WTC11 (cell line): ENCODE measurements around the gene FADS6. TPM values are rescaled to one million over a fixed set of nuclear protein-coding genes. Genes with fewer than 3 reads are reported as not detected.

Experiments
- ATAC-seq: fragments of 200-7000 bp; cut with Tn5 transposase; 2 replicates; pipeline ENCODE4 v1.10.0; 2021; ENCODE audit warnings: mild to moderate bottlenecking, moderate library complexity
- CTCF ChIA-PET: fragments of 300-600 bp; sonication (Branson Sonifier 250); formaldehyde crosslinking; loops from one replicate; lab custom pipeline; 2021; ENCODE audit warnings: antibody characterized with exemption; lab: Charles Lee
- POLR2A ChIA-PET: fragments of 350-600 bp; sonication (Branson Sonifier 250); formaldehyde crosslinking; loops from one replicate; lab custom pipeline; 2021; ENCODE audit warnings: antibody characterized with exemption; lab: Charles Lee
- DNase-seq: peaks from one replicate; pipeline ENCODE4 v3.0.0; 2021; ENCODE audit warnings: low spot score
- H3K27ac Mint-ChIP-seq: 2 replicates; pipeline ENCODE4 v1.8.0; 2021; ENCODE audit warnings: mixed read lengths
- H3K27me3 Mint-ChIP-seq: 2 replicates; pipeline ENCODE4 v1.8.0; 2021; ENCODE audit warnings: low read depth, mild to moderate bottlenecking, moderate library complexity, mixed read lengths
- H3K36me3 Mint-ChIP-seq: 2 replicates; pipeline ENCODE4 v1.8.0; 2021; ENCODE audit warnings: mixed read lengths
- H3K4me1 Mint-ChIP-seq: 2 replicates; pipeline ENCODE4 v1.8.0; 2022; ENCODE audit warnings: mixed read lengths
- H3K4me3 Mint-ChIP-seq: 2 replicates; pipeline ENCODE4 v1.8.0; 2021; ENCODE audit warnings: mild to moderate bottlenecking, moderate library complexity, mixed read lengths
- H3K9me3 Mint-ChIP-seq: 2 replicates; pipeline ENCODE4 v1.8.0; 2021; ENCODE audit warnings: mixed read lengths
- CREM ChIP-seq: sonication (generic); formaldehyde crosslinking; IDR thresholded peaks from 2 replicates; pipeline ENCODE4 v1.8.1; 2022; ENCODE audit warnings: mild to moderate bottlenecking, missing genetic modification reagents, moderate library complexity
- CTCF ChIP-seq: fragments of 200-600 bp; IDR thresholded peaks from 2 replicates; pipeline ENCODE4 v1.8.0; 2022; ENCODE audit warnings: antibody characterized with exemption
- ERG ChIP-seq: fragments of 250-450 bp; sonication (Bioruptor Pico); IDR thresholded peaks from 2 replicates; pipeline ENCODE4 v1.8.0; 2021; ENCODE audit warnings: mild to moderate bottlenecking
- FOXP4 ChIP-seq: sonication (generic); formaldehyde crosslinking; IDR thresholded peaks from 2 replicates; pipeline ENCODE4 v1.8.0; 2022; ENCODE audit warnings: mild to moderate bottlenecking, missing genetic modification reagents
- HMGA2 ChIP-seq: fragments of 250-450 bp; sonication (Bioruptor Pico); IDR thresholded peaks from 2 replicates; pipeline ENCODE4 v1.4.0; 2021; ENCODE audit warnings: mild to moderate bottlenecking, moderate library complexity
- JAZF1 ChIP-seq: fragments of 250-450 bp; sonication (Bioruptor Pico); IDR thresholded peaks from 2 replicates; pipeline ENCODE4 v1.9.0; 2021; ENCODE audit warnings: moderate library complexity, mild to moderate bottlenecking, inconsistent platforms
- MAX ChIP-seq: sonication (generic); formaldehyde crosslinking; IDR thresholded peaks from 2 replicates; pipeline ENCODE4 v1.8.0; 2022; ENCODE audit warnings: mild to moderate bottlenecking, missing genetic modification reagents
- NFE2L1 ChIP-seq: sonication (generic); formaldehyde crosslinking; IDR thresholded peaks from 2 replicates; pipeline ENCODE4 v1.8.1; 2023; ENCODE audit warnings: missing genetic modification reagents
- RELA ChIP-seq: sonication (generic); formaldehyde crosslinking; IDR thresholded peaks from 2 replicates; pipeline ENCODE4 v1.8.1; 2022; ENCODE audit warnings: missing genetic modification reagents, mild to moderate bottlenecking, borderline replicate concordance
- STAT6 ChIP-seq: sonication (generic); formaldehyde crosslinking; conservative IDR thresholded peaks from 2 replicates; pipeline ENCODE4 v1.8.1; 2023; ENCODE audit warnings: mild to moderate bottlenecking, low read depth, missing genetic modification reagents, moderate library complexity
- ZBTB21 ChIP-seq: sonication (generic); formaldehyde crosslinking; IDR thresholded peaks from 2 replicates; pipeline ENCODE4 v1.8.1; 2023; ENCODE audit warnings: mild to moderate bottlenecking, missing genetic modification reagents, borderline replicate concordance
- ZMAT4 ChIP-seq: fragments of 250-450 bp; sonication (Bioruptor Pico); IDR thresholded peaks from 2 replicates; pipeline ENCODE4 v1.9.0; 2021; ENCODE audit warnings: mild to moderate bottlenecking
- ZNF121 ChIP-seq: sonication (generic); formaldehyde crosslinking; IDR thresholded peaks from 2 replicates; pipeline ENCODE4 v1.8.0; 2023; ENCODE audit warnings: missing genetic modification reagents
- ZNF232 ChIP-seq: sonication (generic); formaldehyde crosslinking; IDR thresholded peaks from 2 replicates; pipeline ENCODE4 v1.8.0; 2022; ENCODE audit warnings: mild to moderate bottlenecking, missing genetic modification reagents
- total RNA-seq: library from RNA; stranded (reverse); gene quantifications from 3 replicates; pipeline ENCODE4 v1.2.3, GENCODE V29; 2021

FADS6 gene
- total RNA-seq, 1 experiment from 2014 or later = 1.2 TPM

- Mint-ChIP-seq H3K4me1 (0 out of 2 replicates have a peak, but pooled peaks cover 5% of the 10 kb centered on the region), H3K27ac (no peak overlapping the region), H3K4me3 (no peak overlapping the region), H3K27me3 (peaks cover 82% of the 10 kb centered on the region), H3K36me3 (no peaks in the 10 kb centered on the region), H3K9me3 (no peaks in the 10 kb centered on the region)
- CTCF ChIA-PET = interaction anchor here (1.7 to 12.3 kb wide), 2 partner anchors 15 to 56 kb away, joined by 4 to 347 read pairs; partner anchors contain the start of gene GRIN2C
- TF ChIP-seq CREM (CRISPR knock-in tag) = no peak
- TF ChIP-seq STAT6 (CRISPR knock-in tag) = no peak
- TF ChIP-seq ZMAT4 = no peak
- no peak for TF ChIP-seq HMGA2
- TF ChIP-seq JAZF1 (CRISPR knock-in tag) = no peak
- no peak for TF ChIP-seq ZBTB21 (CRISPR knock-in tag)
- no peak for TF ChIP-seq CTCF
- no peak for TF ChIP-seq NFE2L1
- TF ChIP-seq RELA = no peak
- no peak for TF ChIP-seq ERG (CRISPR knock-in tag)
- TF ChIP-seq ZNF232 (CRISPR knock-in tag) = no peak
- no peak for DNase-seq
- no peak for ATAC-seq
- POLR2A ChIA-PET = no interaction called here
Measured at GRCh38 chr17:74846621-74847020, 46.8 kb downstream of the FADS6 start.

GRCh38 chr17:74843352-74843627 is 50.1 kb downstream of the FADS6 start:
- no peaks in the 10 kb centered on the region for H3K9me3 Mint-ChIP-seq
- peak overlapping the region; percentile 42 for H3K4me3 Mint-ChIP-seq
- no peak overlapping the region for H3K27ac Mint-ChIP-seq
- POLR2A ChIA-PET = interaction anchor here (0.9 to 1.7 kb wide), 4 partner anchors 9 to 30 kb away, joined by 3 to 9 read pairs (median 4); partner anchors contain the start of gene FDXR
- ATAC-seq (no peak; the same call in 1 of the 2 replicates), DNase-seq (no peak)
- peaks cover 56% of the 10 kb centered on the region for H3K27me3 Mint-ChIP-seq
- CTCF ChIA-PET = interaction anchor here (0.5 to 12.3 kb wide), 37 partner anchors 9 to 1808 kb away, joined by 3 to 347 read pairs (median 5); partner anchors contain the start of genes FDXR, GGA3, GRIN2C and MRPL58
- peaks cover 21% of the 10 kb centered on the region for H3K4me1 Mint-ChIP-seq
- no peak for TF ChIP-seq ZNF121 (CRISPR knock-in tag)
- H3K36me3 Mint-ChIP-seq = no peaks in the 10 kb centered on the region

- Mint-ChIP-seq H3K4me3 (peak overlapping the region; percentile 22; the same call in 1 of the 2 replicates), H3K4me1 (peaks cover 21% of the 10 kb centered on the region), H3K9me3 (no peaks in the 10 kb centered on the region), H3K36me3 (no peaks in the 10 kb centered on the region), H3K27ac (no peak overlapping the region), H3K27me3 (peaks cover 52% of the 10 kb centered on the region)
- ATAC-seq (peak; percentile 81), DNase-seq (peak; percentile 75)
- ChIA-PET POLR2A (interaction anchor here (0.9 to 1.7 kb wide), 4 partner anchors 10 to 30 kb away, joined by 3 to 9 read pairs (median 4); partner anchors contain the start of gene FDXR), CTCF (interaction anchor here (0.5 to 12.3 kb wide), 37 partner anchors 10 to 1807 kb away, joined by 3 to 347 read pairs (median 5); partner anchors contain the start of genes FDXR, GGA3, GRIN2C and MRPL58)
- TF ChIP-seq FOXP4 (CRISPR knock-in tag) (no peak), HMGA2 (no peak), MAX (0 out of 2 replicates have a peak, but pooled peaks have one; percentile 19)
- TF ChIP-seq, all 79 proteins: peak for 1
Measured at GRCh38 chr17:74842599-74843351, 50.7 kb downstream of the FADS6 start.
